Gastroesophageal sphincter (tissue), 3 donors: ENCODE results near the gene SPDL1.

Experiments used
- POLR2A ChIP-seq, 2 donors: fragments of 450-650 bp; IDR thresholded peaks; one replicate each; pipeline ENCODE4 v1.6.1; 2017; ENCODE audit warnings: antibody characterized with exemption in 2 of 2, mild to moderate bottlenecking in 2 of 2, moderate library complexity in 1 of 2
- POLR2AphosphoS5 ChIP-seq: sonication (generic); formaldehyde crosslinking; IDR thresholded peaks from one replicate; pipeline ENCODE4 v1.6.1; 2017; ENCODE audit warnings: antibody characterized with exemption
- TF ChIP-seq, protein P1 (sequence below), 4 experiments: fragments of 200-600 bp in 2 of 4; fragments of 450-650 bp in 2 of 4; sonication (generic) in 1 of 4; IDR thresholded peaks; one replicate each; pipeline ENCODE4 v1.5.1; 2017 to 2019; ENCODE audit warnings: antibody characterized with exemption in 4 of 4, mild to moderate bottlenecking in 2 of 4, moderate library complexity in 2 of 4

GRCh38 chr5:169580964-169581363 lies 2.6 kb upstream of the SPDL1 start:
- TF ChIP-seq, protein P1, sequence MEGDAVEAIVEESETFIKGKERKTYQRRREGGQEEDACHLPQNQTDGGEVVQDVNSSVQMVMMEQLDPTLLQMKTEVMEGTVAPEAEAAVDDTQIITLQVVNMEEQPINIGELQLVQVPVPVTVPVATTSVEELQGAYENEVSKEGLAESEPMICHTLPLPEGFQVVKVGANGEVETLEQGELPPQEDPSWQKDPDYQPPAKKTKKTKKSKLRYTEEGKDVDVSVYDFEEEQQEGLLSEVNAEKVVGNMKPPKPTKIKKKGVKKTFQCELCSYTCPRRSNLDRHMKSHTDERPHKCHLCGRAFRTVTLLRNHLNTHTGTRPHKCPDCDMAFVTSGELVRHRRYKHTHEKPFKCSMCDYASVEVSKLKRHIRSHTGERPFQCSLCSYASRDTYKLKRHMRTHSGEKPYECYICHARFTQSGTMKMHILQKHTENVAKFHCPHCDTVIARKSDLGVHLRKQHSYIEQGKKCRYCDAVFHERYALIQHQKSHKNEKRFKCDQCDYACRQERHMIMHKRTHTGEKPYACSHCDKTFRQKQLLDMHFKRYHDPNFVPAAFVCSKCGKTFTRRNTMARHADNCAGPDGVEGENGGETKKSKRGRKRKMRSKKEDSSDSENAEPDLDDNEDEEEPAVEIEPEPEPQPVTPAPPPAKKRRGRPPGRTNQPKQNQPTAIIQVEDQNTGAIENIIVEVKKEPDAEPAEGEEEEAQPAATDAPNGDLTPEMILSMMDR (IDR thresholded peaks at IDR 0.05): no peak
- TF ChIP-seq POLR2AphosphoS5: no peak
- TF ChIP-seq POLR2A (IDR thresholded peaks at IDR 0.05): no peak
